NCI-H2196 (cell line): ENCODE data around the gene ROBO2.

ENCODE experiments used
- DNase-seq: peaks from one replicate; lab custom pipeline; 2025; ENCODE audit not compliant: unreplicated experiment; lab: John Stamatoyannopoulos, UW

ROBO2 gene

DNA sequence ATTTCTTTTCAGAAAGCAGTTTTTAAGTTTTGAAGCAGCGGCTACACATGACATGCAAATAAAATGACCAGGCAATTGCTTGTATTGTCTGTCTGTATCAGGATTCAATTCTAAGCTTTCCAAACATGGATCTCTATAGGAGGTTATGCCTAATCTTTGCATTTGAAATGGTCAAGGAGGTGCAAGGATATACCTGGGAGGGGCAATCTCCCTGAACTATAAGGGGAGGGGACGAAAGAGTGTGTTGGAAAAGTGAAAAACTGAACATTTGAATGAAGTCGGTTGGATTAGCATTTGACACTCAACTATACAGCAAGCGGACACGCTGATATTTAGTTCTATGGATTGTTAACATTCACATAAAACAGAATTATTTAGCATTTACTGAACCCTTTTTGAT, 11.7 kb downstream of the ROBO2 start:
- DNase-seq: no peak

DNA sequence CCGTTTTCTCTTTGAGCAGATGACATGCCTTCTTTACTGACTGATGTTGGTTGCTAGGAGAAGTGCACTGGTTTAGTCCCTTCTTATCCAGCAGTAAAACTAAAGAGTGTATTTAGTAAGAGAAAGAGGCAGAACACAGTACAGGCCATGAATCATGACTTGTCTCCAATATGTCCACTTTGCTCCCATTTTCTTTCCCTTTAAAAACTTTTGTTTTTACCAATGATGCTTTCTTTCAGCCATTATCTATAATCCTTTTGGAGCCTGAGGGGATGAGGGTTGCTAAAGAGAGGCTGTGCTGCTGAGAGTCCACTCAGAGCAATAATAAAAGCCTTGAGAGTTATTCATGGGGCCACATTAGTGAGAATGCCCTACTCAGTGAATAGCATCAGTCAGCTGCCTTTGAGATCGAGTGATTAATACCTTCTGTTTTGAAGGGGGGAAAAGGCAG, 12.2 kb downstream of the ROBO2 start:
- DNase-seq: no peak

DNA sequence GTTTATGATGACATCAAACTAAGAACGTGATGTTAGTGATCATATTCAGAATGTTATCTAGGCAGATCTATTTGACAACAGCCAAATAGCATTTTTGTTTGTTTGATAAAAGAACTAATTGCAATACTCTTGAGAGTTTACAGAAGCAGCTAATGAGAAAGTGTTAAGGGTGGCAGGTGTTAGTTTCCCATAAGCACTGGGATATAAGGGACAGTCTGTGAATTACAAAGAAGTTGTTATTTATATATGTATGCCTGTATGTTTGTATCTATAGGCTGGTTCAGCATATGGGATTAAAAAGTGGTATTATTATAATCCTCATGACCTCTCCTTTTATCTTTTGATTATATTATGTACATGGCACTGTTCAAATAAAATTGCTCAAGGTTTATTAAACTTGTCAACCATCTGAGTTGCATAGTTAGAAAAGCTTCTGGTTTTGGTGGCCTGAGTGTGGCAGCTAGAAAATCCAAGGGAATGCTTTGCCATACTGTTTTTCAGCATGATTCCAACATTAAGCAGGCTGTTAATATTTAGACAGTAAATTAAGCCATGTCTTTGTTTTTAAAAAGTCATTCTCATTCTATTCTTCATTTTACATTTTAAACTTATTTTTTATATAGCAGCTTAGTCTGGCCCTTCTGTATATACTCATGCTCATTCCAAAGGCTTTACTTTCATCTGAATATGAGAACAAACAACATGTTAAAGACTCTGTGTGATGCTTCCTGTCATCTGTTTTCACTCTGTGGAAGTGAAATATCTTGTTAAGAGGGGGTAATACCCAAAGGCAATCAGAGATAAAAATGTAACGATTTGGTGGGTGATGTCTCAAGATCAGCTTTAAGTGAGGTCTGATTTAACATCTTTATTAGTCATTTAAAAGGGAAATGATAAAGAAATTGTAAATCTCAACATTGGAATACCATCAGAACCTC, 13.1 kb downstream of the ROBO2 start:
- no peak for DNase-seq

DNA sequence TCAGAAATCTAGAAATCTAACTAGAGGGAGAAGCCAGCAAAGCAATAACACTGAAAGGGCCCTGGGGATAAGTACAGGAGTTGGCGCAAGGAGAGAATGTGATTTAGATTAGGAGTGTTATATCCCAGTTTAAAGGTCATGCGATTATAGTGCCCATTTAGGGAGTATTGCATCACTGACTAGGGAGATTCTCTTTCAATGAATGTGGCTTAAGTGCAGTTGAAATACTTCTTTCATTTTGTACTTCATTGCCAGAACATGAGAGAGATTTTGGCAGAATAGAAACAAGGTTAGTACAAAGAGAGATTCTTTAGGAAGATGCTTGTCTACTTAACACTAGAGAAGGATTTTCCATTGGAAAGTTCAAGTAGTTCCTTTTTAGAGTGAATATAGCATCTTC, 13.9 kb downstream of the ROBO2 start:
- no peak for DNase-seq

DNA sequence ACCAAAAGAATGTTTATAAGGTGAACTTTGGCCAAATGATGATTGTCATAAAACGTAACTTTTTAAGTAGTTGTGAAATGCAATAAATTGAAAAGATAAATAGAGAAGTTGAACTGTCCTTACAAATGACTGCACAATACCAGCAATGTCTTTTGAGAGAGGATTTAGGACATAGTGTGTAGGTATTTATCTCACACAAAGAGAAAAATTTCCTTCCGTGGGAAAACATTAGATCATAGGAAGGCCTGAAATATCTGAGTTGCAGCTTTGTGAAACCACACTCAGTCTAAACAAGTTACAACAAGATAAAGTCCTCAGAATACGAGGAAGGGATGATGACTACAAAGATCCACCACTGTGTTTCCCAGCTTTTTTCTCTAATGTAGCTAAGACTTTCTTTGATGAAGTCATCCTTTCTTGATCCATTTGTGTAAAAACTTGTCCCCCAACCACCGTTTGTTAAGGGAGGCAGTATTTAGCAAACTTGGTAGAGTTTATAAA, 16.0 kb downstream of the ROBO2 start:
- no peak for DNase-seq

DNA sequence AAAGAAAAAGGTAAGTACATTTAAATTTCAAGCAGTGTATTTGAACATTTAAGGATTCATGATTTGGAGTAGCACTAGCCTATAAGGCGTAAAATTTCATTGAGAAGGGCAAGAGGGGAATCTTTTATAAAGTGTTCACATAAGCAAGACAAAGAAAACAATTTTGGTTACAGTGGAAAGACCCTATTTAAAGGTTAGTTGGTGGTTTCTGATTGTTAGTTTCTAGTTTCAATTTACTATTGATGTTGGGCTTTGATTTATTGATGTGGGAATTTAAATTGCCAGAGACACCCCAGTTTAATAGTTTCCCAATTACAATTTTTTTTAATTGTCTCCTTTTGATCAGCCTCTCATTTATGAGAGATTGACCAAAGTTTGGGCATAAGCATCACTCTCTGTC, 19.5 kb downstream of the ROBO2 start:
- DNase-seq: no peak

DNA sequence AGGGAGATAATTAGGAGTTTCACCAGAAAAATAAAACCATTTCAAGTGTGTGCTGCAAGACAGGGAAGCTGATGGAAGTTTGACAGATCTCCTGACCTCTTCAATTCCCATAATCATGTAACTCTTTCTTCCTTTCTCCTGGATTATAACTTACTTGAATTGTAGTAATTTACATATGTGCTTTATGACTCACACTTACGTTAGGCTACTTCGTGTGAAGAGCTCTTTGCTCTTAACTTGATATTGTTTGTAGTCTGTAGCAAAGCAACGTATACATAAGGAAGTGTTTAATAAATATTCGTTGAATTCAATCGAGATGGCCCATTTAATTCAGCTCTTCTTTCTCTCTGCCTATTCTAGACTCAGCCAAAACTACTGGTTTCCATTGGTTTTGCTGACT, 23.5 kb downstream of the ROBO2 start:
- no peak for DNase-seq

DNA sequence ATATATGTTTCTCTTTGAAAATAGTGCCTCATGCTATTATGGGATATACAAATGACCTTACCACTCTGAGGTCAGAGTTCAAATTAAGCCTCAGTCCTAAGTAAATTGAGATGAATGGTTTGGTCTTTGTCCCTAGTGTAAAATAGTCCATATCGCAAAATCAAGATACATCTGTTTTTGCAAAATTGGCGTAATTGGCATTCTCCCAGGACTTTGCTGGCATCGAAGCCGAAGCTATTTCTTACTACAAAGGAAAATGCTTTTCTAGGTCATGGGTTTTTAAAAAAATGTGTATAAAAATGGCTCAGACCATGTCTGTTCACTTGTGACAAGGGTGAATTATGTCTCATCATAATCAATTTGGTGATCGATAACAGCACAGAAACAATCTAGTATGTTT, 25.9 kb downstream of the ROBO2 start:
- no peak for DNase-seq

DNA sequence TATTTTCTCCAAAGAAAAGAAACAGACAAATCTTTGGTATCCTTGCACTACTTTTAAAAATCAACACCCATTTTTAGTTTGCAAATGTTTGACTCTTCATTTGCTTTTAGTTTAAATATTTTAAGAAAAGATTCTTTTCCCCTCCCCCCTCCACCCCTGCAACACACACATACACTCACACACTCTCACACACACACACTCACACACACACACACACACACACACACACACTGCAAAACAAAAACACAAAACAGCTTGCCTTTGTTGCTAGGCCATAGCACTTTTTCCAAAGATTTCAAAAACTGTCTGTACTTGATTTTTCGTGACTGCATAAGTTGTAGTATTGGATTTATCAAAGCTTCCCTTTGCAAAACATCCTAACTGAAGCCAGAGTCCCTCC, 26.9 kb downstream of the ROBO2 start:
- DNase-seq: no peak

DNA sequence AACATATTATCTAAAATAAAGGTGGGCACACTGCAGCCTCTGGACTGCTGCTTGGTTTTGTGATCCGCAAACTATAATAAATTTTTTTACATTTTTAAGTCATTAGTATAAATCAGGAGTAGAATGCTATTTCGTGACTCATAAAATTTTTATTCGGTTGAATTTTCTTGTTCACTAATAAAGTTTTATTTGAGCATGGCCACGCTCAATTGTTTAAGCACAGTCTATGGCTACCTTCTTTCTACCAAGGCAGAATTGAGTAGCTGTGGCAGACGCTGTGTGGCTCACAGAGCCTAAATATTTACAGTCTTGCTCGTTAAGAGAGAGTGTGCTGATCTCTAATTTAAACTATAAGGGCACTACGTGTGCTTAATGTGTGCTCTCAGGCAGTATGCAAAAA, 28.9 kb downstream of the ROBO2 start:
- DNase-seq: no peak

DNA sequence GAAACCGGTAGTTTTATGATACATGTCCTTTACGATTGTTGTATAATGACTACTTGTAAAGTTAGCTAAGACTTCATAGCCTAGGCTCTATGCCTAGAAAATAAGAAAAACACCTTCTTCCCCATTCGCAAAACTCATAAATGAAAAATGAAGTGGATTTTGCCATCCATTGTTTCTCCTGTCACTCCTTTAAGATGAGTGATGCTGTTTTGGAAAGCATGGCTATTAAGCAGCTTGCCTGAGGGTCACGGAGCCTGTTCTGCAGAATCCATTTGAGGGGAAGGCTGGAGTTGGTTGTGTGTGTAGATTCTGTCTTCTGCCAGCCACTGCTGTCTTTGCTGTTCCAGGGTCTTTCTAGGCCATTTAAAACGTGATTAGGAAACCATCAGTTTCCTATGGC, 31.5 kb downstream of the ROBO2 start:
- no peak for DNase-seq

DNA sequence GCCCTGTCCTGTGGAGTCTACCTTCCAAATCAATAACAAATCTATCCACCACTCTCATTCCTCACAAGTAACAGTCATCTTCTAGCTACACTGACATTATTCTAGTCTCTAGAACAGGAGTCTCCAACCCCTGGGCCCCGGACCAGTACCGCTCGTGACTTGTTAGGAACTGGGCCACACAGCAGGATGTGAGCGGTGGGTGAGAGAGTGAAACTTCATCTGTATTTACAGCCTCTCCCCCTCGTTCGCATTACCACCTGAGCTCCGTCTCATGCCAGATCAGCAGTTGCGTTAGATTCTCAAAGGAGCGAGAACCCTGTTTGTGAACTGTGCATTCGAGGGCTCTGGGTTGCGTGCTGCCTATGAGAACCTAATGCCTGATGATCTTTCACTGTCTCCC, 31.9 kb downstream of the ROBO2 start:
- no peak for DNase-seq

DNA sequence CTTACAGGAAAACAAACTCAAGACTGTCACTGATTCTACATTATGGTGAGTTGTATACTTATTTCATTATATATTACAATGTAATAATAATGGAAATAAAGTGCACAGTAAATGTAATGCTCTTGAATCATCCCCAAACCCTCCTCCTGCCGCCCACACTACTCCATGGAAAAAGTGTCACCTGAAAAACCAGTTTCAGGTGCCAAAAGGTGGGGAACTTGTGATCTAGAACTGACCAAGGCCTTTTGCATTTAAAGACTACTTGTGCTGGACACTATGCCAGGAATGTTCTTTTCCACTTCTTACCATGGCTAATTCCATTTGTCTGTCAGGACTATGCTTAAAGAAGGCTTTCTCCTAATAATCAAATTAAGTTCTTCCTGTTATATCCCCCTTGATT, 32.3 kb downstream of the ROBO2 start:
- no peak for DNase-seq

DNA sequence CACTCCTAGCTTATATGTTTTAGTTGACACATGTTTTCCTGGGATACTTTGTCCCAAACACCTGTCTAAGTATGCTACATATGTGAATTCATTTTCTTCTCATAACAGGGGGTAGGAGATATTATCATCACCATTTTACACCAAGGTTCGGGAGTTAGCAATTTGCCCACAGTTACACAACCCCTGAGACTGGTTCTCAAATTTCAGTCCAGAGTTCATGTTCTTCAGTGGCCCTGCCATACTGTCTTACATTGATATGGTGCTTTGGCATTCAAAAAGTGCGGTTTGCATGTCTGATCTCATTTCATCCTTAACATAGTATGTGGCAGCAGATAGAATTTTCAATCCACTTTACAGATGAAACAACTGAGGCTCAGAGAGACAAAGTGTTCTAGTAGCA, 38.4 kb downstream of the ROBO2 start:
- DNase-seq: no peak

DNA sequence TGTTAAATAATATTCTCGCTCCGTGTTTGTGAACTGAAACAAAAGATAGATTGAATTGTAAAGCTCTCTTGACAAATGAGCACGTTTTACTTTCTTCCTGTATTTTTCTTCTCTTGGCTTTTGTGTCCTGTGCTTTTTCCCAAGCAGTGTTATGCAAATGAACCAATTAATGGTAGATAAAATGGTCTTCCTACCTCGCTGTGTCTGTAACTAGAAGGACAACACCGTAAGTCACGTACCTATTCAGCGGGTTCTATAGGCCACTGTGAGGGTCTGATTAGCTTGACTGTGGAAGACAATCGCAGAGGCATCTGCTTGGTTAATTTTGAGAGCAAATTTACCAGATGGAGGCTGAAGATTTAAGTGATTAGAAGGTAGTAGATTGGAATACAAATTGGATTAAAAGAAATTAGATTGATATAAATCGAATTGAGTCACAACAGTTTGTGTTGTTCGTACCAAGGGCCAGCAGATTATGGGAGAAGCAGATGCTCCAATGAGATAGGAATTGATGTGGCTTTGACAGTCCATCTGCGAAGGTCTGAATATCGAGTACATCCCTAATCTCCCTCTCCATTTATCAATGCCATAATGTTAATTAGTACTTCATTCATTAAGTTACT, 40.2 kb downstream of the ROBO2 start:
- no peak for DNase-seq

DNA sequence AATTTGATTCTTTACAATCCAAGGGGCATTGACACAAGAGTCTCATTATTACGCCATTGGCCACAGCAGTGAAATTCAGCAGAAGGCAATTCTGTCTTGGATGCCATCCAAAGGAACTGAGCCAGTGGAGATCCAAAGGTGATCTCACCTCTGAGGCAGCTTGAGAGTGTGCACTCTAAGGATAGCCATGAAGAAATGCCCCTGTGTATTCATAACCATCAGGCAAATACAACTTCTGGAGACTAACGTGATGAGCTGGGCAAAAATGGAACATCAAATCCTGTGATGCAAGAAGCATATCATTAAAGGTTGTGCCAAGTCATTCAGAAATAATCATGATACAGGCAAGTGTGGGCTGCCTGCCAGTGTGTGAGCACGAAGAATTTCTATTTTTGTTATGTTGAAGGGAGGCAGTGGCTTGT, 41.4 kb downstream of the ROBO2 start:
- DNase-seq: no peak

DNA sequence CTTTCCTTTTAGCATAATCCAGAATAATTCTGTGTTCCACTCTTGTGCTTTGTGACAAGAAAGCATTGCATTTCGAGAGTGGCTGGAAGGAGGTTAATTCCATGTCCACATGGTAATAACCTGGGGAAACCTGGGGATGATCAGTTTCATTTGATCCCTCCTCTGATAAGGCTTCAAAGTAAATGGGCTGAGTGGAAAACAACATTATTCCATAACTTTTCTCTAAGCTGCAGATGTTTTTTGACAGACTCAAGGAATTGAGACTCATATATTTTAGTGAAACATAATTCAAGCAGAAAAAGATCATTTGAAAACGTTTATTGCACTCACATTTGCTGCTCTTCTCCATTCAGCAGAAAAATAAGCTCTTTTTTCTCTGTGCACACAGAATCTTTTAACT, 44.6 kb downstream of the ROBO2 start:
- no peak for DNase-seq

DNA sequence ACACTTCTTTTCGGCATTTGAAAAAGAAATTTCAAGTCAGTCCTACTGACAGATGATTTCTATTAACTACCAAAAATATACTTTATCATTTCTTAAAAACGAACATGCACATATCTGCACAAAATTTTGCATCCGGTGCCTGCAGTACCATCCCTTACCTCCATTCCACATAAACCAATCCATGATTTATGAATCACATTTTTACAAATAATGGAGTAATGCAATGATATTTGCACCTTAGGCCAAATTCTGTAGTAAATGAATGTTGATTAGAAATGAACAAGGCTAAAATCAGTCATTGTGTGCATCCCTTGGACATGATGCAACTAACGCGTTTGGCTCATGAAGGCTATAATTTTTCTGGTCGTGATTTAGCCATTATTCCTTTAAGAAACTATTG, 46.5 kb downstream of the ROBO2 start:
- no peak for DNase-seq

DNA sequence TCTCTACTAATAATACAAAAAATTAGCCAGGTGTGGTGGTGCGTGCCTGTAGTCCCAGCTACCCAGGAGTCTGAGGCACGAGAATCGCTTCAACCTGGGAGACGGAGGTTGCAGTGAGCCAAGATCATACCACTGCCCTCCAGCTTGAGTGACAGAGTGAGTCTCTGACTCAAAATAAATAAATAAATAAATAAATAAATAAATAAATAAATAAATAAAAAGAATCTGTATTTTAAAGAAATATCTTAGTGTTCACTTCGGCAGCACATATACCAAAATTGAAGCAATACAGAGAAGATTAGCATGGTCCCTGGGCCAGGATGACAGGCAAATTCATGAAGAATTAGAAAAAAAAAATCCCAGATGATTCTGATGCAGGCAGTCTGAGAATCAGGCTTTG, 51.9 kb downstream of the ROBO2 start:
- no peak for DNase-seq

DNA sequence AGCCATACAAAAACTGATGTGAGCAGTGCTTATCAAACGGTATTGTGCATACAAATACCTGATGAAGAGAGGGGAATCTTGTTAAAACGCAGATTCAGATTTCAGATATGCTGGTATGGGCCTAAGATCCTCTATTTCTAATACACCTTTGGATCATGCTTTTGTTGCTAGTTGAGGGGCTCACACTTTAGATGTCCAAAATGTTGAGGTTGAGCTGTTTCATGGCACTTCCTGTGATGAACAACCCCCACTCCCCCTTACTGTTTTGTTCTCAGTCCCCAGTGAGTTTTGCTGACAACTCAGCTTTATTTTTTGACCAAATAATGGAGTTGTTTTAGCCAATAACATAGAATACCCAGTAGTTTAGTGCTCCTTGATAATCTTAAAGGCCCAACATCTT, 53.2 kb downstream of the ROBO2 start:
- DNase-seq: no peak

DNA sequence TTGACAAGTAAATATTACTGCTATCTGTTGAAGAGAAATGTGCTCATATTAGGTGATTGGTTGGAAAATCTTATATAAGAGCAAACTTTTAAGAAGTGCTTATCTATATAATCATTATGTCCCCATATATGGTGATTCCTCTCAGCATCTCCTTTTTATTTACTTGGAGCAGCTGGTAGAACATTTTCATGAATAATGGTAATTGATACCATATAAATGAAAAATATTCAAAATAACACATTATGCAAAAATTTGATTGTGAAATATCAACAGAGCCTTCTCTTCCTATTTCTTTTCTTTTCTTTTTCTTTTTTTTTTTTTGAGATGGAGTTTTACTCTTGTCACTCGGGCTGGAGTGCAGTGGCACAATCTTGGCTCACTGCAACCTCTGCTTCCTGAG, 56.2 kb downstream of the ROBO2 start:
- DNase-seq: no peak
